IMR-90 (cell line): ENCODE results near the gene CCDC60.

Experiments
- CHD1 ChIP-seq: IDR thresholded peaks from 2 replicates; pipeline ENCODE4 v1.6.1; 2012; ENCODE audit warnings: low read depth, low read length, improper control_type of control experiment
- CTCF ChIP-seq: conservative IDR thresholded peaks from 2 replicates; pipeline ENCODE4 v1.5.1; 2012; ENCODE audit warnings: mild to moderate bottlenecking, low read depth, low read length, improper control_type of control experiment
- USF2 ChIP-seq: fragments of 150-350 bp; IDR thresholded peaks from 2 replicates; pipeline ENCODE4 v1.6.1; 2017; ENCODE audit warnings: mild to moderate bottlenecking, antibody characterized with exemption, low read length, low read depth

- TF ChIP-seq USF2, result no peak
- TF ChIP-seq CHD1, result no peak
- TF ChIP-seq CTCF, result no peak
Measured at GRCh38 chr12:119574255-119574654, 239.7 kb downstream of the CCDC60 start.
